Caco-2 (cell line): ENCODE data around the gene CHST12. TPM values are rescaled to one million over a fixed set of nuclear protein-coding genes. Genes with fewer than 3 reads are reported as not detected.

Experiments used
- BruUV-seq: library from RNA; stranded (reverse); fragments of 400-500 nt; replicated peaks from 2 replicates; lab custom pipeline; 2021; lab: Mats Ljungman, UMichigan
- CTCF ChIA-PET: fragments of 300-600 bp; sonication (Branson Sonifier 250); formaldehyde crosslinking; loops from one replicate; lab custom pipeline; 2022; ENCODE audit warnings: antibody characterized with exemption; lab: Charles Lee
- POLR2A ChIA-PET: fragments of 300-600 bp; sonication (Branson Sonifier 250); formaldehyde crosslinking; loops from one replicate; lab custom pipeline; 2022; ENCODE audit warnings: antibody characterized with exemption; lab: Charles Lee
- DNase-seq, 2 experiments: peaks; one replicate each; pipeline versions ENCODE4 v3.0.0 to v3.0.0-alpha.2; 2020 to 2022
- H3K27me3 ChIP-seq: replicated peaks from 2 replicates; pipeline ENCODE4 v1.6.0; 2011; ENCODE audit warnings: low read length; ENCODE audit not compliant: control insufficient read depth, insufficient read depth
- H3K36me3 ChIP-seq: 2 replicates; pipeline ENCODE4 v1.5.1; 2011; ENCODE audit warnings: low read length; ENCODE audit not compliant: control insufficient read depth, insufficient read depth
- H3K4me1 ChIP-seq: fragments of 250-450 bp; sonication (Bioruptor Pico); 2 replicates; pipeline ENCODE4 v1.5.1; 2020; ENCODE audit warnings: mild to moderate bottlenecking
- H3K4me3 ChIP-seq: 2 replicates; pipeline ENCODE4 v1.5.1; 2011; ENCODE audit warnings: low read depth, mild to moderate bottlenecking, control low read depth, low read length
- H3K9me3 ChIP-seq: fragments of 250-450 bp; sonication (Bioruptor Pico); 2 replicates; pipeline ENCODE4 v1.5.1; 2020; ENCODE audit warnings: mild to moderate bottlenecking, moderate library complexity
- H3K27ac Mint-ChIP-seq: one replicate; pipeline ENCODE4 v1.8.0; 2022; ENCODE audit warnings: mixed read lengths; ENCODE audit not compliant: unreplicated experiment
- H3K27me3 Mint-ChIP-seq: one replicate; pipeline ENCODE4 v1.8.0; 2022; ENCODE audit warnings: mixed read lengths; ENCODE audit not compliant: insufficient read depth, unreplicated experiment
- H3K36me3 Mint-ChIP-seq: one replicate; pipeline ENCODE4 v1.8.0; 2022; ENCODE audit warnings: mild to moderate bottlenecking, mixed read lengths; ENCODE audit not compliant: insufficient read depth, unreplicated experiment
- H3K4me1 Mint-ChIP-seq: one replicate; pipeline ENCODE4 v1.8.0; 2022; ENCODE audit warnings: low read depth, mixed read lengths; ENCODE audit not compliant: unreplicated experiment
- H3K4me3 Mint-ChIP-seq: one replicate; pipeline ENCODE4 v1.8.0; 2022; ENCODE audit warnings: mild to moderate bottlenecking, moderate library complexity, mixed read lengths; ENCODE audit not compliant: unreplicated experiment
- H3K9me3 Mint-ChIP-seq: one replicate; pipeline ENCODE4 v1.8.0; 2022; ENCODE audit warnings: mixed read lengths; ENCODE audit not compliant: unreplicated experiment
- intact Hi-C: fragments of 100-400 bp; cut with micrococcal nuclease; formaldehyde crosslinking; loops from one replicate; pipeline ENCODE4 v1.10.0; 2022; ENCODE audit not compliant: unreplicated experiment
- total RNA-seq: library from RNA; stranded (reverse); gene quantifications from 2 replicates; pipeline ENCODE4 v1.2.3, GENCODE V29; 2022
- TF ChIP-seq, protein P1 (sequence below), 2 experiments: fragments of 200-600 bp in 1 of 2; IDR thresholded peaks; 1 replicate in 1 of 2; 2 replicates in 1 of 2; pipeline versions ENCODE4 v1.5.1 to v1.8.0; 2011 to 2022; ENCODE audit warnings: antibody characterized with exemption in 1 of 2, control low read depth in 1 of 2, inconsistent platforms in 1 of 2, low read depth in 1 of 2, low read length in 1 of 2, mild to moderate bottlenecking in 1 of 2, moderate library complexity in 1 of 2; ENCODE audit not compliant: insufficient read depth in 1 of 2, severe bottlenecking in 1 of 2, unreplicated experiment in 1 of 2

CHST12 gene
- total RNA-seq, 1 experiment from 2014 or later = 28.0 TPM

- DNase-seq = no peak
- TF ChIP-seq, protein P1, sequence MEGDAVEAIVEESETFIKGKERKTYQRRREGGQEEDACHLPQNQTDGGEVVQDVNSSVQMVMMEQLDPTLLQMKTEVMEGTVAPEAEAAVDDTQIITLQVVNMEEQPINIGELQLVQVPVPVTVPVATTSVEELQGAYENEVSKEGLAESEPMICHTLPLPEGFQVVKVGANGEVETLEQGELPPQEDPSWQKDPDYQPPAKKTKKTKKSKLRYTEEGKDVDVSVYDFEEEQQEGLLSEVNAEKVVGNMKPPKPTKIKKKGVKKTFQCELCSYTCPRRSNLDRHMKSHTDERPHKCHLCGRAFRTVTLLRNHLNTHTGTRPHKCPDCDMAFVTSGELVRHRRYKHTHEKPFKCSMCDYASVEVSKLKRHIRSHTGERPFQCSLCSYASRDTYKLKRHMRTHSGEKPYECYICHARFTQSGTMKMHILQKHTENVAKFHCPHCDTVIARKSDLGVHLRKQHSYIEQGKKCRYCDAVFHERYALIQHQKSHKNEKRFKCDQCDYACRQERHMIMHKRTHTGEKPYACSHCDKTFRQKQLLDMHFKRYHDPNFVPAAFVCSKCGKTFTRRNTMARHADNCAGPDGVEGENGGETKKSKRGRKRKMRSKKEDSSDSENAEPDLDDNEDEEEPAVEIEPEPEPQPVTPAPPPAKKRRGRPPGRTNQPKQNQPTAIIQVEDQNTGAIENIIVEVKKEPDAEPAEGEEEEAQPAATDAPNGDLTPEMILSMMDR (IDR thresholded peaks at IDR 0.05; ENCODE audit: insufficient read depth in 1 of 2, low read depth in 1 of 2, low read length in 1 of 2, severe bottlenecking in 1 of 2, unreplicated experiment in 1 of 2) = no peak
- H3K27ac Mint-ChIP-seq = no peak overlapping the region
- Histone ChIP-seq H3K4me1 (no peaks in the 10 kb centered on the region), H3K36me3 (no peaks in the 10 kb centered on the region), H3K9me3 (no peaks in the 10 kb centered on the region), H3K4me3 (no peak overlapping the region), H3K27me3 (no peaks in the 10 kb centered on the region)
- peaks cover 2% of the 10 kb centered on the region for H3K27me3 Mint-ChIP-seq
- H3K36me3 Mint-ChIP-seq = no peaks in the 10 kb centered on the region
- intact Hi-C loops = no loop called here
- CTCF ChIA-PET = no interaction called here
- no peaks in the 10 kb centered on the region for H3K9me3 Mint-ChIP-seq
- no peak overlapping the region for H3K4me3 Mint-ChIP-seq
- BruUV-seq = no TSS peak
- POLR2A ChIA-PET = no interaction called here
- no peaks in the 10 kb centered on the region for H3K4me1 Mint-ChIP-seq
These were observed 58.0 kb downstream of the CHST12 start for GRCh38 chr7:2461268-2462026.

DNA sequence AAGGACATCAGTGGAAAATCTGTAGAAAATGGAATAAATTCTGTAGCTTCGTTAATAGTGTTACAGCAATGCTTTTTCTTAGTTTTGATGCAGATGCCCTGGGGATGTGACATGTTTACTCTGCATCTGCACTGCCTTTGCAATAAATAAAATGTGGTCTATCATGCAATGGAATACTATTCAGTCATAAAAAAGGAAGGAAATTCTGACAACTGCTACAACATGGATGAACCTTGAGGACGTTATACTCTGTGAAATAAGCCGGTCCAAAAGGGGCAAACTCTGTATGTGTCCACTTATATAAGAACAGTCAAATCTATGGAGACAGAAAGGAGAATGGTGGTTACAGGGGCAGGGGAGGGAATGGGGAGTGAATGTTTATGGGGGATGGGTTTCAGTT lies 59.3 kb downstream of the CHST12 start:
- Mint-ChIP-seq H3K4me3 (no peak overlapping the region), H3K27me3 (peaks cover 2% of the 10 kb centered on the region), H3K27ac (no peak overlapping the region), H3K4me1 (no peaks in the 10 kb centered on the region), H3K9me3 (no peaks in the 10 kb centered on the region), H3K36me3 (no peaks in the 10 kb centered on the region)
- Histone ChIP-seq H3K4me1 (no peaks in the 10 kb centered on the region), H3K4me3 (no peak overlapping the region), H3K9me3 (no peaks in the 10 kb centered on the region), H3K36me3 (no peaks in the 10 kb centered on the region), H3K27me3 (no peaks in the 10 kb centered on the region)
- POLR2A ChIA-PET = no interaction called here
- no TSS peak for BruUV-seq
- TF ChIP-seq, protein P1 (IDR thresholded peaks at IDR 0.05; ENCODE audit: insufficient read depth in 1 of 2, low read depth in 1 of 2, low read length in 1 of 2, severe bottlenecking in 1 of 2, unreplicated experiment in 1 of 2) = no peak
- intact Hi-C loops = no loop called here
- CTCF ChIA-PET = no interaction called here
- no peak for DNase-seq

DNA sequence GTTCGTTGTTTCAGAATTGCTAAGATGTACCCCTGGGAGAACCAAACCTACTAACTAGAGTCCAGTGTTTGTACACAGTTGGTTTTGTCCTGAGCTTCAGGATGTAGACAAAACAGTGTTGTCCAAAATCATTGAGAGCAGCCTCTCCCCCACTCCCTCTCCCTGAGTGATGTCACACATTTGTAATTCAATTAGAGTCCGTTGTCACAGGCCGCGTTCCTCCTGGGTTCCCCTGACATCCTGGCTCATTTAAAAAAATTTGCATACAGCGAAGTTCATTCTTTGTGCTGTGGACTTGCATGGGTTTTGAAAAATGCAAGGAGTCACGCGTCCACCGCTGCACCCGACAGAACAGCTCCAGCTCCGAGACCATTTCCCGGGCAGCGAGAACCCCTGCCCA lies 62.5 kb downstream of the CHST12 start:
- CTCF ChIA-PET = no interaction called here
- no peaks in the 10 kb centered on the region for H3K36me3 ChIP-seq
- peaks cover 12% of the 10 kb centered on the region for H3K4me1 Mint-ChIP-seq
- POLR2A ChIA-PET = no interaction called here
- BruUV-seq = no TSS peak
- H3K27me3 ChIP-seq = no peaks in the 10 kb centered on the region
- H3K9me3 ChIP-seq = no peaks in the 10 kb centered on the region
- intact Hi-C loops = no loop called here
- H3K4me3 Mint-ChIP-seq = no peak overlapping the region
- H3K27me3 Mint-ChIP-seq = peaks cover 2% of the 10 kb centered on the region
- DNase-seq = no peak
- TF ChIP-seq, protein P1 (IDR thresholded peaks at IDR 0.05; ENCODE audit: insufficient read depth in 1 of 2, low read depth in 1 of 2, low read length in 1 of 2, severe bottlenecking in 1 of 2, unreplicated experiment in 1 of 2) = no peak
- H3K9me3 Mint-ChIP-seq = no peaks in the 10 kb centered on the region
- no peak overlapping the region for H3K27ac Mint-ChIP-seq
- no peaks in the 10 kb centered on the region for H3K36me3 Mint-ChIP-seq
- no peak overlapping the region for H3K4me3 ChIP-seq
- no peaks in the 10 kb centered on the region; the same call in 1 of the 2 replicates for H3K4me1 ChIP-seq
